ENCODE results near the gene PRRG1. TPM values are rescaled to one million over a fixed set of nuclear protein-coding genes. Genes with fewer than 3 reads are reported as not detected.
"Not testable (repeated sequence)": the region's sequence is repeated elsewhere in the genome, so short reads cannot be mapped to it uniquely, and the experiment has no call there.

The PRRG1 gene
- total RNA-seq, 2 donors from 2014 or later = 3.7 to 5.0 TPM

DNA sequence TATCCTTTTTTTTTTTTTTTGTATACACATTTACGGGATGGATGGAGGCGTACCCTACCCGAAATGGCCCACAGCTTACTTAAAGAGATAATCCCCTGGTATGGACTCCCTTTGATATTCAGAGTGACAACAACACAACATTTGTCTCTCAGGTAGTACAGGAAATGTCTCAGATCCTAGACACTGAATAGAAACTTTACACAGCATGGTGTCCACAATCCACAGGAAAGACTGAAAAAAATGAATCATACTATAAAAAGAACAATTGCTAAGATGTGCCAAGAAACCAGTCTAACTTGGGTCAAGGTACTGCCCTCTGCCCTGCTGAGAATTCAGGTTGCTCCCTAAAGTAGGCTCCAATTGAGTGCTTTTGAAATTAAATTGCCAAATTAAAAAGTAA is 121.5 kb downstream of the PRRG1 start:
- 88% methylated on average over 3 of the region's 3 CpGs for WGBS

DNA sequence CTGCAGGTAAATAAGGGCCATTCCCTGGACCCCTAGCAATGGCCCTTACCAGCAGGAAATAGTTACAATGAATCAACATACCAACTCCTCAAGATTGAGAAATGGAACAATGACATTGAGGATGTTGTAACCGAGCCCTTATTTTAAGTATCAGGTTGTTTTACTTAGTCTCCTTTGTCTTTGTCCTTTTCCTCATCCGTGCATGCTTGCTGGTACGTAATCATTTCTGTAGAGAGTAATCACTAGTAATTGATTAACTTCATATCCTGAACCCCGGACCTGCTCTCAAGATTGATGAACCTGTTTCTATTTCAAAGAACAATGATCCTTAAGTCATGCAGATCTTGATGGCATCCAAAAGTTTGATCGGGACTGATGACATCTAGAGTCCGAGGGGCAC is 123.7 kb downstream of the PRRG1 start:
- Histone ChIP-seq H3K9me3 (no peaks in the 10 kb centered on the region), H3K36me3 (no peaks in the 10 kb centered on the region), H3K27me3 (replicated peaks; ENCODE audit: insufficient read depth) (no peaks in the 10 kb centered on the region), H3K27ac (no peak overlapping the region), H3K4me3 (no peak overlapping the region), H3K4me1 (replicated peaks) (no peaks in the 10 kb centered on the region)
- intact Hi-C loops (cut with DNase I) = no loop called here
- DNase-seq (ENCODE audit: low spot score) = no peak
- WGBS = 91% methylated on average over 6 of the region's 6 CpGs
- TF ChIP-seq, protein P1, sequence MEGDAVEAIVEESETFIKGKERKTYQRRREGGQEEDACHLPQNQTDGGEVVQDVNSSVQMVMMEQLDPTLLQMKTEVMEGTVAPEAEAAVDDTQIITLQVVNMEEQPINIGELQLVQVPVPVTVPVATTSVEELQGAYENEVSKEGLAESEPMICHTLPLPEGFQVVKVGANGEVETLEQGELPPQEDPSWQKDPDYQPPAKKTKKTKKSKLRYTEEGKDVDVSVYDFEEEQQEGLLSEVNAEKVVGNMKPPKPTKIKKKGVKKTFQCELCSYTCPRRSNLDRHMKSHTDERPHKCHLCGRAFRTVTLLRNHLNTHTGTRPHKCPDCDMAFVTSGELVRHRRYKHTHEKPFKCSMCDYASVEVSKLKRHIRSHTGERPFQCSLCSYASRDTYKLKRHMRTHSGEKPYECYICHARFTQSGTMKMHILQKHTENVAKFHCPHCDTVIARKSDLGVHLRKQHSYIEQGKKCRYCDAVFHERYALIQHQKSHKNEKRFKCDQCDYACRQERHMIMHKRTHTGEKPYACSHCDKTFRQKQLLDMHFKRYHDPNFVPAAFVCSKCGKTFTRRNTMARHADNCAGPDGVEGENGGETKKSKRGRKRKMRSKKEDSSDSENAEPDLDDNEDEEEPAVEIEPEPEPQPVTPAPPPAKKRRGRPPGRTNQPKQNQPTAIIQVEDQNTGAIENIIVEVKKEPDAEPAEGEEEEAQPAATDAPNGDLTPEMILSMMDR (IDR thresholded peaks at IDR 0.05) = no peak
- no peak for TF ChIP-seq POLR2A (IDR thresholded peaks at IDR 0.05)
- no peak for TF ChIP-seq POLR2AphosphoS5 (IDR thresholded peaks at IDR 0.05)

More for the DNA sequence above, 121.5 kb downstream of the PRRG1 start:
- H3K4me3 ChIP-seq = no peak overlapping the region
- intact Hi-C loops (cut with DNase I) = no loop called here
- TF ChIP-seq, protein P1 (IDR thresholded peaks at IDR 0.05) = no peak
- TF ChIP-seq POLR2A (IDR thresholded peaks at IDR 0.05) = no peak
- no peak for TF ChIP-seq POLR2AphosphoS5 (IDR thresholded peaks at IDR 0.05)
- H3K36me3 ChIP-seq = no peaks in the 10 kb centered on the region
- no peaks in the 10 kb centered on the region for H3K4me1 ChIP-seq (replicated peaks)
- no peaks in the 10 kb centered on the region for H3K9me3 ChIP-seq
- no peaks in the 10 kb centered on the region for H3K27me3 ChIP-seq (replicated peaks; ENCODE audit: insufficient read depth)
- H3K27ac ChIP-seq = no peak overlapping the region
- no peak for DNase-seq (ENCODE audit: low spot score)

- H3K4me1 ChIP-seq (replicated peaks) = no peaks in the 10 kb centered on the region
- TF ChIP-seq, protein P1 (IDR thresholded peaks at IDR 0.05) = no peak
- no peak for TF ChIP-seq POLR2A (IDR thresholded peaks at IDR 0.05)
- no peak for TF ChIP-seq POLR2AphosphoS5 (IDR thresholded peaks at IDR 0.05)
- no peak for DNase-seq (ENCODE audit: low spot score)
- no peaks in the 10 kb centered on the region for H3K27me3 ChIP-seq (replicated peaks; ENCODE audit: insufficient read depth)
- intact Hi-C loops (cut with DNase I) = no loop called here
- H3K27ac ChIP-seq = no peak overlapping the region
- H3K9me3 ChIP-seq = no peaks in the 10 kb centered on the region
- H3K4me3 ChIP-seq = no peak overlapping the region
- H3K36me3 ChIP-seq = no peaks in the 10 kb centered on the region
- WGBS = 80% methylated on average over 5 of the region's 5 CpGs
Measured at GRCh38 chrX:37474478-37474877, 125.3 kb downstream of the PRRG1 start.

- H3K4me3 ChIP-seq = no peak overlapping the region
- TF ChIP-seq, protein P1 (IDR thresholded peaks at IDR 0.05) = no peak
- TF ChIP-seq POLR2A (IDR thresholded peaks at IDR 0.05) (no peak), POLR2AphosphoS5 (IDR thresholded peaks at IDR 0.05) (no peak)
- H3K36me3 ChIP-seq = no peaks in the 10 kb centered on the region
- H3K27ac ChIP-seq = no peak overlapping the region
- H3K27me3 ChIP-seq (replicated peaks; ENCODE audit: insufficient read depth) = no peaks in the 10 kb centered on the region
- intact Hi-C loops (cut with DNase I) = no loop called here
- H3K9me3 ChIP-seq = no peaks in the 10 kb centered on the region
- no peaks in the 10 kb centered on the region for H3K4me1 ChIP-seq (replicated peaks)
- DNase-seq (ENCODE audit: low spot score) = no peak
- WGBS = 65% methylated on average over 3 of the region's 3 CpGs
Measured at GRCh38 chrX:37476571-37477170, 127.5 kb downstream of the PRRG1 start.

DNA sequence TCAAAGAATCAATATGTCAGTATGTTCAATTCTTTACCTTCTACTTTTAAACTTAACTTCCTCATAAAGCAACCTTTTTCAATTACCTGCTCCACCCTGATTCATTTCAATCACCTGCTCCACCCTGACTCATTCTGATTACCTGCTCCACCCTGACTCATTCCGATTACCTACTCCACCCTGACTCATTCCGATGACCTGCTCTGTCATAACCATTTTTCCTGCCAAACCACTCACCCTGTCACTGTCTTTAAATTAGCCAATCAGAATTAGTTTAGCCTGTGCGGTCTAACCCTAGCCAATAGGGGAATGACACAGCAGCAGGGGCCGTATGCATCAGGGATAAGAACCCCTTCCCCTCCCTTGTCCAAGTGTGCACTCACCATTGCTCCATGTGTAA is 135.2 kb downstream of the PRRG1 start:
- H3K27me3 ChIP-seq (replicated peaks; ENCODE audit: insufficient read depth); H3K4me3 ChIP-seq; H3K9me3 ChIP-seq; DNase-seq (ENCODE audit: low spot score); intact Hi-C loops (cut with DNase I); H3K36me3 ChIP-seq; H3K4me1 ChIP-seq (replicated peaks); H3K27ac ChIP-seq: not testable (repeated sequence)
- 74% methylated on average over 4 of the region's 4 CpGs for WGBS

All from prostate gland (tissue), 2 donors.